Measurements from ENCODE around the gene LSR.

DNA sequence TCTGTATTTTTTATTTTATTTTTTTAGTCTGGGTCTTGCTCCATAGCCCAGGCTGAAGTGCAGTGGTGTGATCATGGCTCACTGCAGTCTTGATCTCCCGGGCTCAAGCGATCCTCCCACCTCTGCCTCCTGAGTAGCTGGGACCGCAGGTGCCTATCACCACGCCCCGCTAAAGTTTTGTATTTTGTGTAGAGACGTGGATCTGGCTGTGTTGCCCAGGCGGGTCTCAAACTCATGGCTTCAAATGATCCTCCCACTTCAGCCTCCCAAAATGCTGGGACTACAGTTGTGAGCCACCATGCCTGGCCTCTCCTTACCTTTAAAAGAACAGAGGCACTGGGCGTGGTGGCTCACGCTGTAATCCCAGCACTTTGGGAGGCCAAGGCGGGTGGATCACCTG, 38.9 kb downstream of the LSR start:
- TF ChIP-seq CTCF (IDR thresholded peaks at IDR 0.05) (no peak), POLR2A (IDR thresholded peaks at IDR 0.05) (no peak)
